SK-N-SH (cell line): ENCODE results near the gene KRTAP19-1. TPM values are rescaled to one million over a fixed set of nuclear protein-coding genes. Genes with fewer than 3 reads are reported as not detected.

ENCODE experiments used
- CTCF ChIA-PET: fragments of 300-600, 350-600 bp; formaldehyde crosslinking; extraction: SDS; loops from one replicate; lab custom pipeline; 2021; lab: Yijun Ruan, JAX
- POLR2A ChIA-PET: fragments of 350-600 bp; sonication (Branson Sonifier 250); formaldehyde crosslinking; extraction: SDS; loops from one replicate; lab custom pipeline; 2020; ENCODE audit warnings: antibody characterized with exemption, inconsistent platforms; lab: Yijun Ruan, JAX
- DNase-seq: peaks from one replicate; pipeline ENCODE4 v3.0.0; 2012
- H2AFZ ChIP-seq: fragments of 200-600 bp; sonication (generic); 2 replicates; pipeline ENCODE4 v1.8.1; 2016; ENCODE audit warnings: antibody characterized with exemption, mild to moderate bottlenecking, low read depth
- H3F3A ChIP-seq: fragments of 200-600 bp; sonication (generic); replicated peaks from 2 replicates; pipeline ENCODE3; 2016; ENCODE audit warnings: antibody characterized with exemption, mild to moderate bottlenecking; ENCODE audit not compliant: insufficient read depth
- H3K27ac ChIP-seq, 2 experiments: fragments of 200-500 bp in 1 of 2; fragments of 200-600 bp in 1 of 2; sonication (Bioruptor generic) in 1 of 2; sonication (generic), shearing (Covaris generic) in 1 of 2; 2 replicates each; pipeline versions ENCODE4 v1.5.1 to v1.6.1; 2014 to 2016; ENCODE audit warnings: low read depth in 2 of 2, inconsistent platforms in 1 of 2, low read length in 1 of 2, mild to moderate bottlenecking in 1 of 2, mixed read lengths in 1 of 2
- H3K27me3 ChIP-seq: fragments of 200-600 bp; sonication (generic), shearing (Covaris generic); 2 replicates; pipeline ENCODE4 v1.6.1; 2016; ENCODE audit warnings: mixed run types; ENCODE audit not compliant: insufficient read depth
- H3K36me3 ChIP-seq, 2 experiments: fragments of 200-500 bp in 1 of 2; fragments of 200-600 bp in 1 of 2; sonication (Bioruptor generic) in 1 of 2; sonication (generic) in 1 of 2; replicated peaks in 1 of 2; 2 replicates each; pipeline versions ENCODE3 to v1.5.1; 2014 to 2016; ENCODE audit warnings: low read length in 1 of 2, mild to moderate bottlenecking in 1 of 2; ENCODE audit not compliant: insufficient read depth in 2 of 2, control insufficient read depth in 1 of 2
- H3K4me1 ChIP-seq, 2 experiments: fragments of 200-500 bp in 1 of 2; fragments of 200-600 bp in 1 of 2; sonication (Bioruptor generic) in 1 of 2; sonication (generic), shearing (Covaris generic) in 1 of 2; 2 replicates each; pipeline versions ENCODE4 v1.5.1 to v1.6.1; 2014 to 2016; ENCODE audit warnings: low read depth in 1 of 2, low read length in 1 of 2, mixed run types in 1 of 2; ENCODE audit not compliant: insufficient read depth in 2 of 2, control insufficient read depth in 1 of 2
- H3K4me2 ChIP-seq: fragments of 200-600 bp; sonication (generic), shearing (Covaris generic); 2 replicates; pipeline ENCODE4 v1.6.1; 2017; ENCODE audit warnings: mixed run types
- H3K4me3 ChIP-seq, 2 experiments: fragments of 200-500 bp in 1 of 2; fragments of 200-600 bp in 1 of 2; sonication (Bioruptor generic) in 1 of 2; sonication (generic), shearing (Covaris generic) in 1 of 2; 2 replicates each; pipeline versions ENCODE4 v1.5.1 to v1.8.1; 2014 to 2016; ENCODE audit warnings: low read depth in 2 of 2, inconsistent platforms in 1 of 2, low read length in 1 of 2, mild to moderate bottlenecking in 1 of 2, mixed read lengths in 1 of 2, moderate library complexity in 1 of 2
- H3K79me2 ChIP-seq: fragments of 200-600 bp; sonication (generic); 2 replicates; pipeline ENCODE4 v1.8.1; 2017; ENCODE audit warnings: mild to moderate bottlenecking; ENCODE audit not compliant: insufficient read depth
- H3K9ac ChIP-seq: fragments of 200-600 bp; sonication (generic); 2 replicates; pipeline ENCODE4 v1.6.1; 2017; ENCODE audit warnings: mixed run types
- H3K9me2 ChIP-seq: fragments of 200-600 bp; sonication (generic); 2 replicates; pipeline ENCODE4 v1.6.1; 2017; ENCODE audit warnings: mixed run types
- H3K9me3 ChIP-seq: fragments of 200-600 bp; sonication (generic); 2 replicates; pipeline ENCODE4 v1.6.1; 2017; ENCODE audit warnings: mixed run types, mild to moderate bottlenecking, moderate library complexity
- H4K20me1 ChIP-seq: fragments of 200-600 bp; sonication (generic); 2 replicates; pipeline ENCODE4 v1.6.1; 2017; ENCODE audit warnings: mild to moderate bottlenecking, mixed run types; ENCODE audit not compliant: insufficient read depth
- CHD2 ChIP-seq: fragments of 150-350 bp; IDR thresholded peaks from 2 replicates; pipeline ENCODE4 v1.6.1; 2018; ENCODE audit warnings: low read length; ENCODE audit not compliant: partially characterized antibody
- EZH2phosphoT487 ChIP-seq: fragments of 200-600 bp; sonication (generic); IDR thresholded peaks from 2 replicates; pipeline ENCODE4 v1.6.1; 2017; ENCODE audit warnings: low read depth, mixed run types, mild to moderate bottlenecking, antibody characterized with exemption, moderate library complexity, borderline replicate concordance
- FOSL2 ChIP-seq: IDR thresholded peaks from 2 replicates; pipeline ENCODE4 v1.4.0; 2012; ENCODE audit warnings: low read depth, mild to moderate bottlenecking, moderate library complexity, borderline replicate concordance
- FOXJ3 ChIP-seq: sonication (generic); formaldehyde crosslinking; IDR thresholded peaks from 2 replicates; pipeline ENCODE4 v1.5.1; 2020; ENCODE audit warnings: mild to moderate bottlenecking, missing genetic modification reagents
- MEF2A ChIP-seq: IDR thresholded peaks from 2 replicates; pipeline ENCODE4 v1.4.0; 2012; ENCODE audit warnings: low read depth, borderline replicate concordance
- MXI1 ChIP-seq: IDR thresholded peaks from 2 replicates; pipeline ENCODE4 v1.6.1; 2012; ENCODE audit warnings: mild to moderate bottlenecking, low read depth, low read length, improper control_type of control experiment
- NRF1 ChIP-seq: IDR thresholded peaks from 2 replicates; pipeline ENCODE4 v1.6.1; 2012; ENCODE audit warnings: low read depth, mild to moderate bottlenecking, low read length
- RAD21 ChIP-seq: IDR thresholded peaks from 2 replicates; pipeline ENCODE4 v1.6.1; 2012; ENCODE audit warnings: mild to moderate bottlenecking, low read length
- RFX5 ChIP-seq: IDR thresholded peaks from 2 replicates; pipeline ENCODE4 v1.6.1; 2012; ENCODE audit warnings: mild to moderate bottlenecking, improper control_type of control experiment, low read length
- TAF1 ChIP-seq: IDR thresholded peaks from 2 replicates; pipeline ENCODE4 v1.6.1; 2012; ENCODE audit warnings: low read depth, mild to moderate bottlenecking, low read length, moderate library complexity, borderline replicate concordance
- TCF12 ChIP-seq: IDR thresholded peaks from 2 replicates; pipeline ENCODE4 v1.4.0; 2012
- TEAD4 ChIP-seq: IDR thresholded peaks from 2 replicates; pipeline ENCODE4 v1.4.0; 2012; ENCODE audit warnings: mild to moderate bottlenecking, borderline replicate concordance; ENCODE audit not compliant: insufficient read depth
- YY1 ChIP-seq: IDR thresholded peaks from 2 replicates; pipeline ENCODE4 v1.4.0; 2012; ENCODE audit warnings: low read depth, mild to moderate bottlenecking
- WGBS: methylation state at CpG from one replicate; pipeline ENCODE4 v1.1.6; 2017; ENCODE audit warnings: low lambda C conversion rate; 5-methylcytosine and 5-hydroxymethylcytosine counted together
- polyA plus RNA-seq, 3 experiments: library from polyadenylated mRNA; depleted of rRNA; stranded (reverse); fragments of >200 nt; gene quantifications; 2 replicates each; pipeline ENCODE4 v1.2.3, GENCODE V29; 2012
- TF ChIP-seq, protein P1 (sequence below): fragments of 200-600 bp; sonication (generic); IDR thresholded peaks from 2 replicates; pipeline ENCODE4 v1.6.1; 2017; ENCODE audit warnings: antibody characterized with exemption, mild to moderate bottlenecking, moderate library complexity
- TF ChIP-seq, protein P2 (sequence below): IDR thresholded peaks from 2 replicates; pipeline ENCODE4 v1.6.1; 2012; ENCODE audit warnings: mild to moderate bottlenecking, low read depth, low read length, moderate library complexity

Gene KRTAP19-1
- polyA plus RNA-seq, 1 of the 3 experiments (the other 2 are of a cell fraction) = not detected

DNA sequence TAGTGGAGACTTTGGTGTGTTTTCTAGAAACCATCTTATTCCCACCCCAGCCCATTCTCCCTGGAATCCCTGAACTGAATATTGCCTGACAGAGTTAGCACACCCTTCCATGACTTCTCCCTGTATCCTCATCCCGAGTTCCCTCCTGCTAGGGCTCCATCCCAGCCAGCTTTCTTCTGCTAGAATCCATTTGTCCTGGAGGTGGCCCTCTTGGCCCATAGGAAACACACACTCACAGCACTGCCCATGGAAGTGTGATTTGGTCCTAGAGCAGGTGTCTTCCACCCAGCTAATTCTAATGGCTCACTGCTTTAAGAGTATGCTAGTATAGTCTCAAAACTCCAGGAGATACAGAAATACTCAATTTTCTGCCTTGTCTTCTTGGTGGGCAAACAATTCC is 36.0 kb downstream of the KRTAP19-1 start:
- no peaks in the 10 kb centered on the region for H3K9me2 ChIP-seq
- no peak overlapping the region for H2AFZ ChIP-seq
- H3K4me1 ChIP-seq = no peaks in the 10 kb centered on the region
- no peaks in the 10 kb centered on the region for H4K20me1 ChIP-seq
- H3K79me2 ChIP-seq = no peaks in the 10 kb centered on the region
- H3K9ac ChIP-seq = no peak overlapping the region
- no peaks in the 10 kb centered on the region for H3K36me3 ChIP-seq
- TF ChIP-seq FOSL2 (no peak), TCF12 (no peak), TEAD4 (no peak), MEF2A (no peak), EZH2phosphoT487 (no peak), NRF1 (no peak)
- TF ChIP-seq, protein P1, sequence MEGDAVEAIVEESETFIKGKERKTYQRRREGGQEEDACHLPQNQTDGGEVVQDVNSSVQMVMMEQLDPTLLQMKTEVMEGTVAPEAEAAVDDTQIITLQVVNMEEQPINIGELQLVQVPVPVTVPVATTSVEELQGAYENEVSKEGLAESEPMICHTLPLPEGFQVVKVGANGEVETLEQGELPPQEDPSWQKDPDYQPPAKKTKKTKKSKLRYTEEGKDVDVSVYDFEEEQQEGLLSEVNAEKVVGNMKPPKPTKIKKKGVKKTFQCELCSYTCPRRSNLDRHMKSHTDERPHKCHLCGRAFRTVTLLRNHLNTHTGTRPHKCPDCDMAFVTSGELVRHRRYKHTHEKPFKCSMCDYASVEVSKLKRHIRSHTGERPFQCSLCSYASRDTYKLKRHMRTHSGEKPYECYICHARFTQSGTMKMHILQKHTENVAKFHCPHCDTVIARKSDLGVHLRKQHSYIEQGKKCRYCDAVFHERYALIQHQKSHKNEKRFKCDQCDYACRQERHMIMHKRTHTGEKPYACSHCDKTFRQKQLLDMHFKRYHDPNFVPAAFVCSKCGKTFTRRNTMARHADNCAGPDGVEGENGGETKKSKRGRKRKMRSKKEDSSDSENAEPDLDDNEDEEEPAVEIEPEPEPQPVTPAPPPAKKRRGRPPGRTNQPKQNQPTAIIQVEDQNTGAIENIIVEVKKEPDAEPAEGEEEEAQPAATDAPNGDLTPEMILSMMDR = peak; percentile 26; the same call in 1 of the 2 replicates
- TF ChIP-seq, all 33 proteins: peak for 1
- Histone ChIP-seq H3K4me3 (no peak overlapping the region), H3K9me3 (no peaks in the 10 kb centered on the region), H3F3A (no peaks in the 10 kb centered on the region), H3K27me3 (peaks cover 5% of the 10 kb centered on the region; the same call in 1 of the 2 replicates), H3K27ac (no peak overlapping the region), H3K4me2 (no peak overlapping the region)
- ChIA-PET CTCF (interaction anchor here (1.5 kb wide), 1 partner anchor 59 kb away, joined by 5 read pairs; no protein-coding TSS in a partner anchor), POLR2A (no interaction called here)
- DNase-seq = no peak
- WGBS = 0% methylated on average over 1 of the region's 1 CpG

DNA sequence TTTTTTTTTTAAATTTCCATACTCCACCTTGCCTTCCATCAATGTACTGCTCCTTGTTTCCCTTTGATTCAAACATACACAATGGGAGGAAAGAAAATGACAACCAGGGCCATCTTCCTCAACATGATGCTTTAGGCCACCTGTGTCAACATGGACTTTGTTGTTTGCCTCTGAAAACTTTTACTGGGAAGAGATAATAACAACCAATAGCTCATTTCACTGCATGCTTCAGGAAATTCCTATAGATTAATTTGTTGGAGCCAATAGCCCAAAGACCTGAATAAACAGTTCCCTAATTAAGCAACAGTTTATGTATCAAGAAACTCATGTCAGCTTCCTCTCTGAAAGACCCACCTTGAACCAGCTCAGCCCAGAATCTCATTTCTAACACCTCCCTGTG is 36.9 kb downstream of the KRTAP19-1 start:
- CTCF ChIA-PET = interaction anchor here (1.2 to 1.5 kb wide), 3 partner anchors 10 to 60 kb away, joined by 3 to 5 read pairs (median 4); no protein-coding TSS in a partner anchor
- H4K20me1 ChIP-seq = no peaks in the 10 kb centered on the region
- H2AFZ ChIP-seq = no peak overlapping the region
- H3K9me3 ChIP-seq = no peaks in the 10 kb centered on the region
- H3K9me2 ChIP-seq = no peaks in the 10 kb centered on the region
- H3F3A ChIP-seq = no peaks in the 10 kb centered on the region
- H3K4me3 ChIP-seq = no peak overlapping the region
- POLR2A ChIA-PET = no interaction called here
- no peaks in the 10 kb centered on the region for H3K36me3 ChIP-seq
- no peak overlapping the region for H3K27ac ChIP-seq
- TF ChIP-seq RAD21 (no peak), FOXJ3 (CRISPR knock-in tag) (no peak), CHD2 (no peak), NRF1 (no peak), TAF1 (no peak), MXI1 (no peak), YY1 (no peak), RFX5 (no peak)
- TF ChIP-seq, protein P2, sequence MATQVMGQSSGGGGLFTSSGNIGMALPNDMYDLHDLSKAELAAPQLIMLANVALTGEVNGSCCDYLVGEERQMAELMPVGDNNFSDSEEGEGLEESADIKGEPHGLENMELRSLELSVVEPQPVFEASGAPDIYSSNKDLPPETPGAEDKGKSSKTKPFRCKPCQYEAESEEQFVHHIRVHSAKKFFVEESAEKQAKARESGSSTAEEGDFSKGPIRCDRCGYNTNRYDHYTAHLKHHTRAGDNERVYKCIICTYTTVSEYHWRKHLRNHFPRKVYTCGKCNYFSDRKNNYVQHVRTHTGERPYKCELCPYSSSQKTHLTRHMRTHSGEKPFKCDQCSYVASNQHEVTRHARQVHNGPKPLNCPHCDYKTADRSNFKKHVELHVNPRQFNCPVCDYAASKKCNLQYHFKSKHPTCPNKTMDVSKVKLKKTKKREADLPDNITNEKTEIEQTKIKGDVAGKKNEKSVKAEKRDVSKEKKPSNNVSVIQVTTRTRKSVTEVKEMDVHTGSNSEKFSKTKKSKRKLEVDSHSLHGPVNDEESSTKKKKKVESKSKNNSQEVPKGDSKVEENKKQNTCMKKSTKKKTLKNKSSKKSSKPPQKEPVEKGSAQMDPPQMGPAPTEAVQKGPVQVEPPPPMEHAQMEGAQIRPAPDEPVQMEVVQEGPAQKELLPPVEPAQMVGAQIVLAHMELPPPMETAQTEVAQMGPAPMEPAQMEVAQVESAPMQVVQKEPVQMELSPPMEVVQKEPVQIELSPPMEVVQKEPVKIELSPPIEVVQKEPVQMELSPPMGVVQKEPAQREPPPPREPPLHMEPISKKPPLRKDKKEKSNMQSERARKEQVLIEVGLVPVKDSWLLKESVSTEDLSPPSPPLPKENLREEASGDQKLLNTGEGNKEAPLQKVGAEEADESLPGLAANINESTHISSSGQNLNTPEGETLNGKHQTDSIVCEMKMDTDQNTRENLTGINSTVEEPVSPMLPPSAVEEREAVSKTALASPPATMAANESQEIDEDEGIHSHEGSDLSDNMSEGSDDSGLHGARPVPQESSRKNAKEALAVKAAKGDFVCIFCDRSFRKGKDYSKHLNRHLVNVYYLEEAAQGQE = no peak
- no peaks in the 10 kb centered on the region for H3K79me2 ChIP-seq
- no peak for DNase-seq
- no peaks in the 10 kb centered on the region for H3K4me1 ChIP-seq
- peaks cover 5% of the 10 kb centered on the region; the same call in 1 of the 2 replicates for H3K27me3 ChIP-seq
- H3K4me2 ChIP-seq = no peak overlapping the region
- H3K9ac ChIP-seq = no peak overlapping the region
